GM12891 (cell line): ENCODE data around the gene DNHD1.

Experiments used
- POLR2A ChIP-seq: IDR thresholded peaks from 2 replicates; pipeline ENCODE4 v1.6.1; 2011; ENCODE audit warnings: low read depth, low read length, control low read depth
- POLR2AphosphoS5 ChIP-seq: IDR thresholded peaks from 2 replicates; pipeline ENCODE4 v1.6.1; 2011; ENCODE audit warnings: low read depth, low read length, control low read depth
- SPI1 ChIP-seq: IDR thresholded peaks from 2 replicates; pipeline ENCODE4 v1.6.1; 2011; ENCODE audit warnings: low read depth, low read length, control low read depth
- TAF1 ChIP-seq: IDR thresholded peaks from 2 replicates; pipeline ENCODE4 v1.6.1; 2011; ENCODE audit warnings: low read depth, low read length, control low read depth

- TF ChIP-seq POLR2A (no peak), POLR2AphosphoS5 (no peak), TAF1 (no peak), SPI1 (no peak)
Measured at GRCh38 chr11:6615882-6616585, 119.0 kb downstream of the DNHD1 start.
